BJ (cell line): ENCODE measurements around the gene COLEC12. TPM values are rescaled to one million over a fixed set of nuclear protein-coding genes. Genes with fewer than 3 reads are reported as not detected.

Experiments used
- CTCF ChIA-PET: fragments of 350-600 bp; formaldehyde crosslinking; extraction: SDS; loops from one replicate; lab custom pipeline; 2021; ENCODE audit warnings: antibody characterized with exemption, inconsistent platforms; lab: Yijun Ruan, JAX
- POLR2A ChIA-PET: fragments of 300-600 bp; sonication (Branson Sonifier 250); formaldehyde crosslinking; extraction: SDS; loops from one replicate; lab custom pipeline; 2021; ENCODE audit warnings: antibody characterized with exemption; lab: Charles Lee
- DNase-seq: peaks from one replicate; pipeline ENCODE4 v3.0.0-alpha.2; 2011; ENCODE audit warnings: low read depth
- H3K27me3 ChIP-seq: 2 replicates; pipeline ENCODE4 v1.6.0; 2011; ENCODE audit warnings: low read length; ENCODE audit not compliant: control insufficient read depth, insufficient read depth
- H3K36me3 ChIP-seq: 2 replicates; pipeline ENCODE4 v1.5.1; 2011; ENCODE audit warnings: low read length; ENCODE audit not compliant: control insufficient read depth, insufficient read depth
- H3K4me3 ChIP-seq: 2 replicates; pipeline ENCODE4 v1.5.1; 2011; ENCODE audit warnings: low read depth, mild to moderate bottlenecking, control low read depth, low read length
- polyA plus RNA-seq: library from polyadenylated mRNA; depleted of rRNA; stranded (reverse); fragments of >200 nt; gene quantifications from 2 replicates; pipeline ENCODE4 v1.2.3, GENCODE V29; 2011
- TF ChIP-seq, protein P1 (sequence below): IDR thresholded peaks from 2 replicates; pipeline ENCODE4 v1.5.1; 2011; ENCODE audit warnings: low read depth, mild to moderate bottlenecking, control low read depth, inconsistent platforms, low read length, moderate library complexity; ENCODE audit not compliant: insufficient read depth

COLEC12 gene
- polyA plus RNA-seq, 1 experiment = 41.1 TPM

DNA sequence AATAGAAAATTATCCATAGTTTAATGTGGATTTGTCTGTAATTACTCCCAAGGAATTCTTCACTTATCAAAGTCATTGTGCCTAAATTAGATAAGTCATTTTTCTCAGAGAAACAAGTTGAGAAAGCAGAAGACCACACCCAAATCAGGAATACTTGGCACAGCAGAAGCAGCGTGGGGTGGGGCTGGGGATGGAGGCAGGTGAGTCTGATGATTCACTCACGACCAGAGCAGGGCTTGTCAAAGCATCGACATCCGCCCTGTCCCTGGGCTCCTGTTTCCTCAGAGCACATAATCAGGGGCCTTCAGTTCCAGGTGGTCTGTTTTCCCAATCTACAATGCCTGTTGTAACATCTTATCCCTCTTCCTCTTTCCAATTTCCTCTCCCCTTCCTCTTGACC is 31.5 kb upstream of the COLEC12 start:
- H3K4me3 ChIP-seq = no peak overlapping the region
- TF ChIP-seq, protein P1, sequence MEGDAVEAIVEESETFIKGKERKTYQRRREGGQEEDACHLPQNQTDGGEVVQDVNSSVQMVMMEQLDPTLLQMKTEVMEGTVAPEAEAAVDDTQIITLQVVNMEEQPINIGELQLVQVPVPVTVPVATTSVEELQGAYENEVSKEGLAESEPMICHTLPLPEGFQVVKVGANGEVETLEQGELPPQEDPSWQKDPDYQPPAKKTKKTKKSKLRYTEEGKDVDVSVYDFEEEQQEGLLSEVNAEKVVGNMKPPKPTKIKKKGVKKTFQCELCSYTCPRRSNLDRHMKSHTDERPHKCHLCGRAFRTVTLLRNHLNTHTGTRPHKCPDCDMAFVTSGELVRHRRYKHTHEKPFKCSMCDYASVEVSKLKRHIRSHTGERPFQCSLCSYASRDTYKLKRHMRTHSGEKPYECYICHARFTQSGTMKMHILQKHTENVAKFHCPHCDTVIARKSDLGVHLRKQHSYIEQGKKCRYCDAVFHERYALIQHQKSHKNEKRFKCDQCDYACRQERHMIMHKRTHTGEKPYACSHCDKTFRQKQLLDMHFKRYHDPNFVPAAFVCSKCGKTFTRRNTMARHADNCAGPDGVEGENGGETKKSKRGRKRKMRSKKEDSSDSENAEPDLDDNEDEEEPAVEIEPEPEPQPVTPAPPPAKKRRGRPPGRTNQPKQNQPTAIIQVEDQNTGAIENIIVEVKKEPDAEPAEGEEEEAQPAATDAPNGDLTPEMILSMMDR = no peak
- DNase-seq = no peak
- peaks cover 2% of the 10 kb centered on the region; the same call in 1 of the 2 replicates for H3K27me3 ChIP-seq
- POLR2A ChIA-PET = no interaction called here
- no peaks in the 10 kb centered on the region for H3K36me3 ChIP-seq
- CTCF ChIA-PET = interaction anchor here (0.6 kb wide), 1 partner anchor 121 kb away, joined by 5 read pairs; no protein-coding TSS in a partner anchor

DNA sequence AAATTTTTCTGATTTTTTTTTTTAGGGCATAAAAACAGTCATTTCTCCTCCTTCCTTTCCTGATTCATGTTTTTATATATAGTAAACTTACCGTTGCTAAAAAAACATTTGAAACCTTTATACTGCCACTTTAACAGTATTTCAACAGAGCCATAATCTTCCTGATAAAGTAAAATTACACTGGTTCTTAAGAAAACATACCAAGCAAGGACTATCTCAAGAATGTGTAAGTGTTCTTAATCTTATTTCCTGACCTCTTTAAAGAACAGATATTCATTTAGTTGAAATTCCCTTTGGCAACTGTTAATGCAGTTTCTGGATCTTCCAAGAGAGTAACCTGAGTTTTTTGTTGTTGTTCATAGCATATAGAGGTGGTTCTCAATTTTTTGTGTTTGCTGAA is 26.6 kb upstream of the COLEC12 start:
- POLR2A ChIA-PET = no interaction called here
- TF ChIP-seq, protein P1 = no peak
- H3K27me3 ChIP-seq = peaks cover 2% of the 10 kb centered on the region; the same call in 1 of the 2 replicates
- no peak for DNase-seq
- CTCF ChIA-PET = no interaction called here
- no peak overlapping the region for H3K4me3 ChIP-seq
- no peaks in the 10 kb centered on the region for H3K36me3 ChIP-seq

DNA sequence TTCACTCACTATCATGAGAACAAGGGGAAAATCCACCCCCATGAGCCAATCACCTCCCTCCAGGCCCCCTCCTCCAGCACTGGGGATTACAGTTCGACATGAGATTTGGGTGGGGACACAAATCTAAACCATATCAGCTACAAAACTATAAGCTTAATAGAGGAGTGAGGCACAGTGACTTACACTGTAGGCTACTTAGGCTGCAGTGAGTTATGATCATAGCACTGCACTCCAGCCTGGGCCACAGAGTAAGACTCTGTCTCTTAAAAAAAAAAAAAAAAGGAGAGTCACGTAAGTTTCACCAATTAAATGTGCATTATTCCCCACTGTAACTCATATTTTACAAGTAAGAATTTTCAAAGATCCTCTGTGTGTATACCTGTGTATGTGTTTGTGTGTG is 26.2 kb upstream of the COLEC12 start:
- DNase-seq = no peak
- TF ChIP-seq, protein P1 = no peak
- H3K27me3 ChIP-seq = no peaks in the 10 kb centered on the region
- H3K4me3 ChIP-seq = no peak overlapping the region
- ChIA-PET CTCF (no interaction called here), POLR2A (no interaction called here)
- no peaks in the 10 kb centered on the region for H3K36me3 ChIP-seq

DNA sequence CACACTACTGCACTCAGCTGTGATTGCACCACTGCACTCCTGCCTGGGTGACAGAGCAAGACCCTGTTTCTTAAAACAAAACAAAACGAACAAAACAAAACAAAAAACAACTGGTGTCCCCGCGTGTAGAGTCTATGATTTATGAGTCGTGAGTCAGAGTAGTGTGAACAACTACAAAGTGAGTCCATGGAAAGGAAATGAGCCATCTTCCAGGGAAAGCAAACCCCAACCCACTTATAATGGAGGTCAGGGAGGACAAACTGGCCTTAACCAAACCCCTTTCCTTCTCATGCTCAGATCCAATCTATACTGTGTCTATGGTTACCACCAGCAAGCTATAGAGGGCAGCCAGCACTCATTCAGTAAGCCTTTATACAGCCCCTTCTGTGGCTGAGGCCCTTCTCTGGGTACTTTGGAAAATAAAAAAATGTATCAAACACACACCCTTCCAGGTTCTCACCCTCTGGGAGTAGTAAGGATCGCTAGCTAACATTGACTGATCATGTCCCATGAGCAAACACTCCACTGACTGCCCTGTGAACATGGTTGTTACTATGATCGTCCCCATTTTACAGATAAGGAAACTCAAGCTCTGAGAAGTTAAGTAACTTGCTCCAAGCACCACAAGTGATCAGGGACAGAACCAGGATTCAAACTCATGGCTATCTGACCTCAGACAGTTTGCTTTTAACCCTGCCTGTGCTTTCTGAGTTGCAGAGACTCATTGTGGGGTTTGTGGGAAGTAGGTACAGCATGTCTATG is 24.7 kb upstream of the COLEC12 start:
- TF ChIP-seq, protein P1 = no peak
- ChIA-PET CTCF (interaction anchor here (1.4 kb wide), 1 partner anchor 46 kb away, joined by 4 read pairs; no protein-coding TSS in a partner anchor), POLR2A (no interaction called here)
- H3K36me3 ChIP-seq = no peaks in the 10 kb centered on the region
- H3K4me3 ChIP-seq = no peak overlapping the region
- no peaks in the 10 kb centered on the region for H3K27me3 ChIP-seq
- DNase-seq = peak; percentile 41

DNA sequence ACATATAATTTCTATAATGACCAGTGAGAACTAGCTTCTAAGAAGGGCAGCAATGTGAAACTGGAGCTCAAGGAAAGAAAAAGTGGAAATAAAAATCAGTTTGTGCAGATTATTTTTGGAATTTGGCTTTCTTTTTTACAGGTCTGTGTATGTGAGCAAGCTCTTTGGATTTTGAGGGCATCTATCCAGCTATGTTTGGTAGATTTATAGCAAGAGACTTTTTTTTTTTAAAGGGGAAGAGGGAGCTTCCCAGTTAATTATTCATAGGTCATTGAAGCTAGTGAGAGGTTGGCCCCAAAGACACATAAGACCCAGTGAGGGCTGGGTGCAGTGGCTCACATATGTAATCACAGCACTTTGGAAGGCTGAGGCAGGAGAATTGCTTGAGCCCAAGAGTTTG is 24.0 kb upstream of the COLEC12 start:
- Histone ChIP-seq H3K4me3 (no peak overlapping the region), H3K27me3 (no peaks in the 10 kb centered on the region), H3K36me3 (no peaks in the 10 kb centered on the region)
- ChIA-PET POLR2A (no interaction called here), CTCF (interaction anchor here (0.6 to 1.4 kb wide), 2 partner anchors 47 to 244 kb away, joined by 3 to 4 read pairs; no protein-coding TSS in a partner anchor)
- peak; percentile 70 for DNase-seq
- TF ChIP-seq, protein P1 = no peak
